Ovary (tissue), 9 donors: ENCODE data around the gene KMO. TPM values are rescaled to one million over a fixed set of nuclear protein-coding genes. Genes with fewer than 3 reads are reported as not detected.

Source experiments
- DNase-seq, 5 donors: peaks; one replicate each; pipeline ENCODE4 v3.0.0-alpha.2; 2019 to 2020
- H3K27ac ChIP-seq, 2 donors: fragments of 200-600 bp; one replicate each; pipeline versions ENCODE4 v1.5.1 to v1.8.0; 2019 to 2022
- H3K27me3 ChIP-seq: fragments of 200-600 bp; one replicate; pipeline ENCODE4 v1.8.0; 2022
- H3K36me3 ChIP-seq: fragments of 200-600 bp; sonication (generic); one replicate; pipeline ENCODE4 v1.5.1; 2019
- H3K4me1 ChIP-seq: one replicate; pipeline ENCODE4 v1.8.1; 2013; ENCODE audit warnings: mild to moderate bottlenecking, moderate library complexity; ENCODE audit not compliant: insufficient read depth
- H3K4me3 ChIP-seq: fragments of 200-600 bp; sonication (generic); one replicate; pipeline ENCODE4 v1.5.1; 2017
- H3K9me3 ChIP-seq, 2 donors: fragments of 200-600 bp in 1 of 2; sonication (generic) in 1 of 2; one replicate each; pipeline versions ENCODE4 v1.5.1 to v1.8.1; 2013 to 2019; ENCODE audit warnings: mild to moderate bottlenecking in 1 of 2, moderate library complexity in 1 of 2
- CTCF ChIP-seq, 3 donors: fragments of 450-650 bp in 2 of 3; fragments of 200-600 bp in 1 of 3; IDR thresholded peaks; one replicate each; pipeline versions ENCODE4 v1.5.1 to v1.8.0; 2016 to 2022; ENCODE audit warnings: antibody characterized with exemption in 3 of 3, mild to moderate bottlenecking in 1 of 3
- EP300 ChIP-seq: sonication (generic); formaldehyde crosslinking; IDR thresholded peaks from one replicate; pipeline ENCODE4 v1.6.1; 2017; ENCODE audit warnings: antibody characterized with exemption
- POLR2A ChIP-seq: fragments of 450-650 bp; IDR thresholded peaks from one replicate; pipeline ENCODE4 v1.6.1; 2017; ENCODE audit warnings: antibody characterized with exemption, mild to moderate bottlenecking, moderate library complexity
- WGBS, 3 donors: extraction: QIAGEN DNeasy Blood & Tissue Kit in 1 of 3; methylation state at CpG; one replicate each; pipeline versions ENCODE4 v1.1.5 to v1.1.7; 2013 to 2017; 5-methylcytosine and 5-hydroxymethylcytosine counted together
- intact Hi-C, 4 donors: fragments of 100-400 bp; cut with DNase I; formaldehyde crosslinking; loops; one replicate each; pipeline versions ENCODE4 v1.11.0 to v1.15.1; 2022 to 2023
- polyA plus RNA-seq, 2 donors: library from polyadenylated mRNA; stranded (reverse); fragments of 200-250 nt in 1 of 2; fragments of 350-450 nt in 1 of 2; fragmentation: Illumina TruSeq in 1 of 2; extraction: RNeasy Lipid Tissue Mini Kit (QIAGEN cat#74804) in 1 of 2; gene quantifications; one replicate each; pipeline ENCODE4 v1.2.3, GENCODE V29; 2013 to 2014
- total RNA-seq, 7 donors: library from RNA; depleted of rRNA in 2 of 7; stranded (reverse); fragments of >200 nt in 2 of 7; fragmentation: NEBNext Ultra II Directional in 3 of 7; extraction: Animal tissue kit (Norgen Biotek cat#: 25700) in 3 of 7; gene quantifications; one replicate each; pipeline versions ENCODE4 v1.1.0 to v1.2.4, GENCODE V29; 2016 to 2023
- donor health status: DM: no; HTN: no; CAD: no; lungs with moderate emphysema.
- donor health status: DM: no; HTN: no; CAD: no.
- donor health status: Bipolar disorder and iron deficiency.
- donor health status: DM: yes; HTN: yes; CAD: no.
- donor health status: DM: no; HTN: no; CAD: no.
- donor health status: DM: yes; HTN: yes; CAD: no.

KMO gene
- total and polyA plus RNA-seq, 9 donors: 0.12 to 2.0 (median 0.43) TPM; not detected in 1

- H3K4me3 ChIP-seq: no peak overlapping the region
- H3K27ac ChIP-seq: no peak overlapping the region
- no peak for DNase-seq
- H3K9me3 ChIP-seq: no peaks in the 10 kb centered on the region
- TF ChIP-seq POLR2A (no peak), EP300 (no peak), CTCF (IDR thresholded peaks at IDR 0.05) (no peak)
- no peaks in the 10 kb centered on the region for H3K4me1 ChIP-seq
- intact Hi-C loops: no loop called here
- H3K36me3 ChIP-seq: no peaks in the 10 kb centered on the region
- 70 to 86% (median 85%) methylated on average over 2 of the region's 2 CpGs for WGBS, 3 donors
- no peaks in the 10 kb centered on the region for H3K27me3 ChIP-seq
These were observed 68.3 kb downstream of the KMO start for GRCh38 chr1:241600496-241600901.

- Histone ChIP-seq H3K9me3 (no peaks in the 10 kb centered on the region), H3K4me3 (no peak overlapping the region), H3K4me1 (no peaks in the 10 kb centered on the region), H3K36me3 (no peaks in the 10 kb centered on the region), H3K27ac (no peak overlapping the region), H3K27me3 (no peaks in the 10 kb centered on the region)
- DNase-seq: no peak
- no peak for TF ChIP-seq EP300
- TF ChIP-seq POLR2A: no peak
- TF ChIP-seq CTCF (IDR thresholded peaks at IDR 0.05): no peak
- intact Hi-C loops: no loop called here
- WGBS, 3 donors: 52 to 59% (median 53%) methylated on average over 3 of the region's 3 CpGs
These were observed 71.6 kb downstream of the KMO start for GRCh38 chr1:241603731-241604245.

- 77 to 79% (median 78%) methylated on average over 9 of the region's 9 CpGs for WGBS, 3 donors
- intact Hi-C loops: no loop called here
These were observed 73.1 kb downstream of the KMO start for GRCh38 chr1:241605146-241605805.

GRCh38 chr1:241606544-241606943 is 74.4 kb downstream of the KMO start:
- H3K36me3 ChIP-seq: no peaks in the 10 kb centered on the region
- WGBS, 3 donors: 68 to 72% (median 71%) methylated on average over 5 of the region's 5 CpGs
- H3K9me3 ChIP-seq: no peaks in the 10 kb centered on the region
- H3K4me1 ChIP-seq: peaks cover 3% of the 10 kb centered on the region
- intact Hi-C loops: no loop called here
- no peak for TF ChIP-seq EP300
- TF ChIP-seq POLR2A: no peak
- no peak for TF ChIP-seq CTCF (IDR thresholded peaks at IDR 0.05)
- DNase-seq: no peak
- no peaks in the 10 kb centered on the region for H3K27me3 ChIP-seq
- no peak overlapping the region for H3K27ac ChIP-seq
- H3K4me3 ChIP-seq: no peak overlapping the region

More at GRCh38 chr1:241605146-241605805, 73.1 kb downstream of the KMO start:
- Histone ChIP-seq H3K4me1 (peaks cover 3% of the 10 kb centered on the region), H3K27ac (no peak overlapping the region), H3K27me3 (no peaks in the 10 kb centered on the region), H3K9me3 (no peaks in the 10 kb centered on the region), H3K4me3 (no peak overlapping the region), H3K36me3 (no peaks in the 10 kb centered on the region)
- no peak for TF ChIP-seq EP300
- TF ChIP-seq CTCF (IDR thresholded peaks at IDR 0.05): no peak
- no peak for TF ChIP-seq POLR2A
- DNase-seq: no peak
